ENCODE measurements around the gene FDPS.

FDPS gene

GRCh38 chr1:155329980-155330598 lies 21.4 kb downstream of the FDPS start:
- FAIRE-seq (no peak), DNase-seq (ENCODE audit: insufficient read length) (no peak)
- no peak; the same call in 1 of the 2 replicates for TF ChIP-seq POLR2AphosphoS5 (IDR thresholded peaks at IDR 0.05; ENCODE audit: low read depth, low read length)
- no peak for TF ChIP-seq POLR2A (IDR thresholded peaks at IDR 0.05; ENCODE audit: low read depth, low read length)
- no peak for TF ChIP-seq TAF1 (IDR thresholded peaks at IDR 0.05; ENCODE audit: borderline replicate concordance, low read depth, low read length)

GRCh38 chr1:155334962-155335361 lies 26.3 kb downstream of the FDPS start:
- no peak for FAIRE-seq
- no peak for DNase-seq (ENCODE audit: insufficient read length)
- no peak for TF ChIP-seq POLR2A (IDR thresholded peaks at IDR 0.05; ENCODE audit: low read depth, low read length)
- TF ChIP-seq TAF1 (IDR thresholded peaks at IDR 0.05; ENCODE audit: borderline replicate concordance, low read depth, low read length) = no peak

DNA sequence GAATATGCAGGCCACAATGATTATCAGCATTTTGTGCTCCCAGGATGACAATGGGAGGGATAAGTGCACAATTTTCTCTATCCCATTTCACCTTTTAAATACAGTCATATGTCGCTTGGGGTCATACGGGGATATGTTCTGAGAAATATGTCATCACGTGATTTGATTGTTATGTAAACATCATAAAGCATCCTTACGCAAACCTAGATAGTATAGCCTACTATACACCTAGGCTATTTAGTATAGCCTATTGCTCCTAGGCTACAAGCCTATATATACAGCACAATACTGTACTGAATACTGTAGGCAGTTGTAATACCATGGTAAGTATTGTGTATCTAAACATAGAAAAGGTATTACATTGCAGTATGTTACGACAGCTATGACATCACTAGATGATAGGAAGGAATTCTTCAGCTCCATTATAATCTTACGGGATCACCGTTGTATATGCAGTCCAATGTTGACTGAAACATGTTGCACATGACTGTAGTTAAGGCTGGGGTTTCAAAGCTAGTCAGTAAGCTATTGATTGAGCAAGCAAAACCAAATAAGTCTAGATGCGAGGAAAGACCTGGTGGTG lies 30.9 kb downstream of the FDPS start:
- no peak for TF ChIP-seq TAF1 (IDR thresholded peaks at IDR 0.05; ENCODE audit: borderline replicate concordance, low read depth, low read length)
- TF ChIP-seq POLR2AphosphoS5 (IDR thresholded peaks at IDR 0.05; ENCODE audit: low read depth, low read length) = no peak
- TF ChIP-seq POLR2A (IDR thresholded peaks at IDR 0.05; ENCODE audit: low read depth, low read length) = no peak
- FAIRE-seq = no peak
- DNase-seq (ENCODE audit: insufficient read length) = no peak

GRCh38 chr1:155342842-155343241 lies 34.2 kb downstream of the FDPS start:
- DNase-seq (ENCODE audit: insufficient read length) (no peak), FAIRE-seq (no peak)
- no peak for TF ChIP-seq POLR2AphosphoS5 (IDR thresholded peaks at IDR 0.05; ENCODE audit: low read depth, low read length)

GRCh38 chr1:155352631-155353030 lies 44.0 kb downstream of the FDPS start:
- TF ChIP-seq POLR2A (IDR thresholded peaks at IDR 0.05; ENCODE audit: low read depth, low read length) (no peak), TAF1 (IDR thresholded peaks at IDR 0.05; ENCODE audit: borderline replicate concordance, low read depth, low read length) (no peak), POLR2AphosphoS5 (IDR thresholded peaks at IDR 0.05; ENCODE audit: low read depth, low read length) (no peak)
- DNase-seq (ENCODE audit: insufficient read length) = no peak
- no peak for FAIRE-seq

DNA sequence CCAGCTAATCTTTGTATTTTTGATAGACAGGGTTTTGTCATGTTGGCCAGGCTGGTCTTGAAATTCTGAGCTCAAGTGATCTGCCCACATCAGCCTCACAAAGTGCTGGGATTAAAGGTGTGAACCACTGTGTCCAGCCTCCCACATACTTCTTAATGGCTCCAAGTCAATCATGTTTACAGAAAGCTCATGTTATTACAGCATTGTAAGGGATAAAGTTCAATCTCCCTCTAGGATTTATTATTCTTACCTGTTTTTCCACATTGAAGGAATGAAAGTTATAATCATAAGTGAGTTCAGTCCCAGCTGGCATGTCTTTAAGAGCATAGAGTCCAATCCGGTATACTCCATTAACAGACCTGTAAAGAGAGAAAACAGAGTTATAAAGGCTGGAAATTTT lies 51.4 kb downstream of the FDPS start:
- no peak for FAIRE-seq
- TF ChIP-seq POLR2AphosphoS5 (IDR thresholded peaks at IDR 0.05; ENCODE audit: low read depth, low read length) (no peak), TAF1 (IDR thresholded peaks at IDR 0.05; ENCODE audit: borderline replicate concordance, low read depth, low read length) (no peak), POLR2A (IDR thresholded peaks at IDR 0.05; ENCODE audit: low read depth, low read length) (no peak)

More for the DNA sequence above, 51.4 kb downstream of the FDPS start:
- DNase-seq (ENCODE audit: insufficient read length) = no peak
